Endometrial microvascular endothelial cells (primary cell): Measurements from ENCODE around the gene CDYL2. TPM values are rescaled to one million over a fixed set of nuclear protein-coding genes. Genes with fewer than 3 reads are reported as not detected.

Experiments
- in situ Hi-C: cut with HindIII; loops from 2 replicates; pipeline ENCODE4 v1.10.0; 2017; ENCODE audit warnings: low sequenced_read_pairs, low pct_unique_long_range_greater_than_20kb; ENCODE audit errors: inconsistent ontology term
- total RNA-seq: library from RNA; depleted of rRNA; stranded (reverse); fragments of >200 nt; gene quantifications from one replicate; pipeline ENCODE4 v1.2.3, GENCODE V29; 2015; ENCODE audit errors: inconsistent ontology term

Gene CDYL2
- total RNA-seq, 1 donor from 2014 or later: 17.6 TPM

DNA sequence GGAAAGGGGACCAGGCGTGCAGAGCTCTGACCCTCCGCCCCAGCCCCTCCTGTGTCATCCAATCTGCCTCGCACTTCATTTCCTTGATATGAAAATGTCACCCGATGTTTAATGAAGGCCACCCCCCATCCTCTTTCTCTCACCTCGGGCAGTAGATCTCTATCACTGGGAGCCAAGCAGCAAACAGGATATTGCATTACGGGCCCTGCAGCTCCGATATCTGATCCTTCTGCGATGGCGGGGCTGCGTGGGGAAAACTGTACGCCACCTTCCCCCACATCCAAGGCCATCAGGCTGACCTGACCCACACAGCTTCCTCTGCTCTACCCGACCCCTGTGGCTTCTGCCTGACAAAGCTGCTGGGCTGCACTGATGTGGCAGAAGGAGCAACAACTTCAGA lies 188.7 kb downstream of the CDYL2 start:
- in situ Hi-C loops: no loop called here

DNA sequence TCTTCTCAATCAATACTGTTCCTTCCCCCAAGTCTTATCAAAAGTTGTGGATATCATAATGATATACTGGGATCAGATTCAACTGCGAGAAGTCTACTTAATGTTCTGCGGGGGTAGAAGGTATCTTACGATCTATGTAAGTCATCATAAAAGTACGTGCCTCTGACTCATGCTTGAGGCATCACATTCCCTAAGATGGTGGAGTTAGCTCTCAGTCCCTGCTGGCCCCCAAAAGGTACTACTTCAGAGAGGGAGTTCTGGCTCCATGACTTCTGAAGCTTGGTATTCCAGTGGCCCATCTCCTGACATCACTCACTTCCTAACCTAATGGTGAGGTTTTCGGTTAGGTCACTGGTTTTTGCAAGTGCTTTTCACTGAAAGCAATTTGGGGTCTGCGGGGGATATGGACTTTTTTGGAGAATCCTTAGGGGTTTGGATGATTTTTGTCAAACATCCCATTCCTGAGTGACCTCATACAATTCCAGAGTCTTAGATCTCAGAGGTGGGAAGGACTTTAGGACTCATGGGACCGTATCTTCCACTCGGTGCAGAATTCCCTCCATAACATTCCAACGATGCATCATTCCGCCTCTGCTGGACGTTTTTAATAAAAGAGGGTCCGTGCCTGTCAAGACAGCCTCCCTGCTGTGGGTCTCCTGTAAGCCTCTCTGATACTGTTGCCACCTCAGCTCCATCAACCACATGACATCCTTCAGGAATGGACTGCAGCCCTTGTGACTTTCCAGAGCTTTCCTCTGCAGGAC lies 189.3 kb downstream of the CDYL2 start:
- in situ Hi-C loops: no loop called here

DNA sequence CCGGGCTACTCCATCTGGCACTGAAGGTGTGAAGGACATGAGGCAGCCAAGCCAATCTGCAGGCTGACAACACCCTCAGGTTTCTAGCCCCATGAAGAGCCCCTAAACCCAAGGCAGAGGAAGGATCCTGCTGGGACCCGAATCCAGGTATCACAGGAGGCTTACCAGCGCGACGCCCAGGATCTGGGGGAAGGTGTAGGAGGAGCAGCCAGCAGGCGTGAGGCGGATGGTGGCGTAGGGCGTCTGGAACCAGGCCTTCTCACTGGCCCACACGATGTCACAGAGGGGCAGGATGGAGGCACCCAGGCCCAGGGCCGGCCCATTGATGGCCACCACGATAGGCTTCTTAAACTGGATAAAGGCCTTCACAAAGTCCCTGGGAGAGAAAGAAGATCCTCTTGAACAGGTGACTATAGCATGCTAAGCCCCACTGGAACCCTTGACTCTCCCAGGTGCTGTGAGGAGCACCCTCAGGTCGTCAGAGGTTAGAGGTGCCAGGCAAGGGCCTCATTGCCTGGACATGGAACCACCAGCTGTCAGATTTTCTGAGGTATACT lies 191.9 kb downstream of the CDYL2 start:
- in situ Hi-C loops: no loop called here

DNA sequence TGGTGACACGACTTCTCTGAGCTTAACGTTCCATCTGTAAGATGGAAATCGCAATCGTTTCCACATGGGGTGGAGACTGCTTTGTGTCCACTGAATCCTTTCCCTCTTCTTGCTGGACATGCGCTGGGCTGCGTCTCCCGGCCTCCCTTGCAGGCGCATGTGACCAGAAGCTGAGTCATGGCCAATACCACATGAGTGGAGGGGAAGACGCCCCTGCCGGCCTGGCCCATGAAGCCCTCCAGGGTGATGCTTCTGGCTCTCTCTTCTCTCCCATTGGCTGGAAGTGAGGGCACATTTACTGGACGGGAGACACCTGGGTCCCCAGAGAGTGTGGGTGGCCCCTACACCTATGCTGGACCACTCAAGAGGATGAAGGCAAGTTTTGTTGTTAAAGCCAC lies 192.5 kb downstream of the CDYL2 start:
- in situ Hi-C loops: no loop called here

DNA sequence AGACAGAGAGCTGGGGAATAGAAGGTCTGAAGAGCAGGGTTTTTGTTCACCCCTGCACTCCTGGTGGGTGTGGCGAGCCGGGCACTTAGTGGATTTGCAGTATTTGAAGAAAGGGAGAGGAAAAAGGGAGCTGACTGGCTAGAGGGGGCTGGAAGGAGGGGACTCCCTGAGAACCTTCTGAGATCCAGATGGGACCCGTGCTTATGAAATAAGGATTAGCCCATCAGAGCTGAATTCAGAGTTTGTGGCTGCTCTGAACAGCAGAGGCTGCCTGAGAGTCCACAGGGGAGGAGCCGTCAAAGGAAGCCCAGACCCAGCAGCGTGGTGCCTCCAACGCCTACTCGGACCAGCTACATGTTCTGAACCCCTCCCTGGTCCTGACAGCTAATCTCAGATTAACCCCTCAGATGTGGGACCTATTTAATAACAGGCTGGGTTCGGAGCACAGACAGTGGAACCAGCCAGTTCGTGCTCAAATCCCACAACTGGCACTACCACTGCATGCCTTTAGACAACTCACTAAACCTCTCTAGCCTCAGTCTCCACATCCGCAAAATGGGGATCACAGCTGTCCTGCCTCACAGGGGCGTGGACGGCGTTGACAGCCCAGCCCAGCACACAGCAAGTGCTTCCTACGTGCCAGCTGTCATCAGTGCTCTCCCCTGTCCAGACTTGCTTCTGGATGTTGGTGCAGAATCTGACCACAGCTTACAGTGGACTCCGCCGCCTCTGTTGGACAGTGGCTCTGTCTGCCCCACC lies 193.0 kb downstream of the CDYL2 start:
- in situ Hi-C loops: no loop called here

DNA sequence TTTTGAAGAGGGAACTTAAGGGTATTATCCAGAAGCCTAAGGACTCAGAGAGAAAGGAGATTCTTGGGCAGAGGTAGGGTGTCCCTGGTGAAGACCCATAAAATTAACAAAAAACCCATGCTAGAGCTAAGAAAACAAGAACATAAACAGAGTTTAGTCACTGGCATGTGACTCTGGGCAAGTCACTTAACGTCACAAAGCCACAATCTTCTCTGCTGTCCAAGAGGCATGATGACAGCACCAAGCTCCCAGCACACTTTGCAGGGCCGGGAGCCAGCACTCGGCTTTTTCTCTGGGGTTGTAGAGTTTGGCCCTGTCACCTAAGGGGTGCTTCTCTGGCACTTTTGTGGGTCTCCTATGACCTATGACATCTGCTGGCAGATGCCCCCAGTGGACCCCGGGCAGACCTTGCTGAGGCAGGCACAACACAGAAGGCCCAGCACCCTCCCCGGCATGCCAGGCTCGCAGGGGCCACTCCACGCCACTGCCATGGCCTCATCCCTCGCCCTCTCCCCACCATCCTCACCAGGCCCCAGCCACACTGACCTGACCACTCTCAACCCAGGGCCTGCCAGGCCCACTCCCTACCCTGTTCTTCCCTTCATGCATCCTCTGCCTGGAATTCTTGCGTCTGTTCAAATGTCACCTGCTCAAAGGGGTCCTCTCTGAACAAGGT lies 193.8 kb downstream of the CDYL2 start:
- in situ Hi-C loops: no loop called here

DNA sequence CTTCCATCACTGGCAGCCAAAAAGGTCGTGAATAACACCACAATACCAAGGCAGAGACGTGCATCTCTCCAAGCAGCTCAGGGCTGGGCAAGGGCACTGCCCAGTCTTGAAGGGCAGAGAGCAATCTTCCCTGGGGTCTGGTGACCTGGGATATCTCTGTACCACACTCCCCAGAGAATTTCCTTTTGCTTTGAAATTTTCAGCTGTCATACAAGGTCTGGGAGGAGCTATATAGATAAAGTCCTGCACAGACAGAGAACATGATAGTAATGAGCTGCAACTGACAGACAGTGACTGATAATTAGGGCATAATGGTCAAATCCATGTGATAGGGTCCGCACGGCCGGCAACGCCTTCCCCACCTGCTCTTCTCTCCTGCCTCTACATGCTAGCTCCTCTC lies 195.5 kb downstream of the CDYL2 start:
- in situ Hi-C loops: no loop called here

DNA sequence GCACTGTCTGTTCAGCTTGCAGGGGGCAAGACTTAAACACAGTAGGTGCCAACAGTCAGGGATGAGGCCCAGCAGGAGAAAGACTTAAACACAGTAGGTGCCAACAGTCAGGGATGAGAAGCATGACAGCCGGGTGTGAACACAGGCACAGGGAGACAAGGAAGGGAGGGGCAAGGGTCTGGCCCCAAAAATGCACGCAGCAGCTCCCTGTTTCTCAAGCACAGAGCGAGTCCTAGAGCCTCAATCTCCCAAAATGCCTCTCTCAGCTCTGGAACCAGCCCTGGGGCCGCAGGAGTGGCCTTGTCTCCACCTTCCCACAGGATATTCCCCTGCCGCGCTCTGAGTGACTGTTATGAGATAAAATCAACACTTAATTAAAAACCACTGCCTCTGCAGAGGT lies 197.2 kb downstream of the CDYL2 start:
- in situ Hi-C loops: no loop called here

DNA sequence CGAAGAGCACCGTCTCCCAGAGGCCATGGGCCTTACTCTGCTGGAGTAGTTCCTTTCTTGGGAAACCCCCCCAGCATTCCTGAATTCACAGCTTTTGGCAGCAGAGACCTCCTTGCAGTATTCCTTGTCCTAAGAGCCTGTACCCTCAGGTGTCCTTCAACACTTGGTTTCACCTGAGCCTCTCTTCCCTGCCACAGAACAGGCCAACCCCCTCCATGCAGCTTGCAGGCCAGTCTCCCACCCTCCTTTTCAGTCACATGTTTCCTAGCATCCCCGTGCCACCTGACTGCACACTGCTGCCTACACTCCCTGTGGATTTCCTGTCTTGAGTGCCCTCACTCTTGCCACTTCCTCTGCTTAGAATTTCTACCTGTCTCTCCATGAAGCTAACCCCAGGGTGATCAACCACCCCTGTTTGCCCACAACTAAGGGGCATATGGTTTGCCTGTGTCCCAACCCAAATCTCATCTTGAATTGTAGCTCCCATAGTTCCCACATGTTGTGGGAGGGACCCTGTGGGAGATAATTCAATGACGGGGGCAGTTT lies 198.1 kb downstream of the CDYL2 start:
- in situ Hi-C loops: no loop called here

DNA sequence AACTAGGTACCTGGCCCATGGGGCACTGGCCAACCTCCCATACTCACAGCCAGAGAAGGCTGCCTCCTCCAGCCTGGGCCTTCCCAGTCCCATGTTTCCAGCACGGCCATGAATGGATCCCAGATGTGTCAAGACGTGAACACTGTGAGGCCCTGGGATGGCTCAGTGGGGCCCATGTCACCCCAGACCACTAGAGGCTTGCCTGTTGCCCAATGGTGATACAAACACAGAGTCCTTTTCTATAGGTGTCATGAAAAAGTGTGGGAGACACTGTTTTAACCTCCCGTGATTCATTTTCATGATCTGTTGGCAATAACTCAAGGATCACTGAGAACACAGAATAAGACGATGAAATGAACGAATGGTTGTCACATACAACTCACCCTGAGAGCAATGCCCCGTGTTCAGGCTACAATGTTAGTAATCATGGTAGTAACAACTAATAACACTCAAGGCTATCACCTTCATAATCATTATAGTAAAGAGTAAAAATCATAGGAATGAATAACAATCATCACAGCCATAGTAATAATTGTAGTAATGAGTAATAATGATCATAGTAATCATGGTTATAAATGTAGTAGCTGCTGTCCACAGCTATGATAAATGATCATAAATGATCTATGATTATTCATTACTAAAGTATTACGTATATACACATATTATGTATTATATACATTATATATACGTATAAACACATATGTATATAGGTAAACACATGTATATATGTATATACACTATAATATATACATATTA lies 199.6 kb downstream of the CDYL2 start:
- in situ Hi-C loops: no loop called here

DNA sequence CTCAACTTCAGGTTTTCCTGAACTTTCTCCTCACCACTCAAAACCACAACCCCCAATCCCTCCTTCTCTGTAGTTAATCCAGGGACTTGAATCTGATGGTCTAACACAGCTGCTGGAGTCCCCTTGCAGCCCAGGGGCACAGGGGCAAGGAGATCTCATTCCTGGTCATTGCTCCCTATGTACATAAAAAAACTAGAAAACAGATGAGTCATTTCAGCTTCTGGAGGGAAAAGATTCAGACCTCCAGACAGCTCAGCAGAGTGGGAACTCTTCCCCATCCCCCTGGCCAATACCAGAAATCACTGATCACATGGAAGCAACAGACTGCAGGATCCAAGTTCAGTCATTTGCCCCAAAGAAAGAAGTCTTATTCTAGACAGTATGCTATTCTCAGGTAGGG lies 201.5 kb downstream of the CDYL2 start:
- in situ Hi-C loops: no loop called here

DNA sequence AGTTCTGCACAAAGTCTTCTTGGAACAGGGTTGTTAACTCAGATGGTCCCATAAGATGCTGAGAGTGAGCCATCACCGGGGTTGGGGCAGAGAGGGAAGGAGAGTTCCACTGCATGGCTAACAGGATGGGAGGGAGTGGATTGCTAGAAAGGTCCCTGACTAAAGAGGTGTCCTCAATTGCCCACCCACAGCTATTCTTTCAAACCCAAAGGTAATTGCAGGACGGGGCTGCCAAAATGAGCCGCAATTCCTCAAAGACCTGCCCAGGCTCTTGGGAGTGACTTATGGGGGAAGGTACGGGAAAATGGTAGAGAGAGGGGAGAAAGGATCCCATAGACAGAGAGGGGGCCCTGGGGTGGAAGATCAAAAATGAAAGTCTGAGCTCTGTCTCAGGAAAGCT lies 203.2 kb downstream of the CDYL2 start:
- in situ Hi-C loops: no loop called here

DNA sequence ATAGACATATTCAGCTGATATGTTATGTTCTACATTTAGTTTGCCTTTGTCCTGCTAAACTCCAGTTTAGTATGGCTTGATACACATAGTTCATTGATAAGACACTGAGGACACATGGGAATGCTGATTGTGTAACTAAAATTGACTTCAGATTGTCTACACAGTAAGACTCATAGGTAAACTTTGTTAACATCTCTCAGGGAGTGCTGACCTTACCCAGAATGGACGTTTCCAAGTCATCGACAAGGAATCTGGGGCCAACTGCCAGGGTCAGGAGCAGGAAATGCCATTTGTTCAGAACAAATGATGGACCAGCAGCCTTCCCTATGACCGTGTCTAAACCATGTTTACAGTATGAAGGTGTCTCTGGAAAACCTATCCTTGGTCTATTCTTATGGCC lies 204.9 kb downstream of the CDYL2 start:
- in situ Hi-C loops: no loop called here

DNA sequence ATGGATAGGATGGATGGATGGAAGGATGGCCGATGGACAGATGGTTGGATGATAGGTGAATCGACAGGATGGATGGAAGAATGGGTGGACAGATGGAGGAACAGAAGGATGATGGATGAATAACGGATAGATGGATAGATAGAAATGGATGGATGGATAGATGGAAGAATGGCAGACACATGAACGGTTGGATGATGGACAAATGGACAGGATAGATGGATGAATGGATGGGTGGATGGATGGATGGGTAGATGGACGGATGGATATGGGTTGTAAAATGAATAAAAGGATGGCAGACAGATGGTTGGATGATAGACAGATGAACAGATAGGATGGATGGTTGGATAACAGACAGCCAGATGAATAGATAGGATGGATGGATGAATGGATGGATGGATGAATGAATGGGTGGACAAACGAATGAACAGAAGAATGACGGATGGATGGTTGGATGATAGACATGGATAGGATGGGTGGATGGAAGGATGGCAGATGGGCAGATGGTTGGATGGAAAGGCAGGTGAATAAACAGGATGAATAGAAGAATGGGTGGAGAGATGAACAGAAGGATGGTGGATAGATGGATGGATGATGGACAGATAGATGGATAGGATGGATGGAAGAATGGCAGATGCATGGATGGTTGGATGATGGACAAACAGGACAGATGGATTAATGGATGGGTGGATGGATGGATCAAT lies 207.7 kb downstream of the CDYL2 start:
- in situ Hi-C loops: no loop called here

DNA sequence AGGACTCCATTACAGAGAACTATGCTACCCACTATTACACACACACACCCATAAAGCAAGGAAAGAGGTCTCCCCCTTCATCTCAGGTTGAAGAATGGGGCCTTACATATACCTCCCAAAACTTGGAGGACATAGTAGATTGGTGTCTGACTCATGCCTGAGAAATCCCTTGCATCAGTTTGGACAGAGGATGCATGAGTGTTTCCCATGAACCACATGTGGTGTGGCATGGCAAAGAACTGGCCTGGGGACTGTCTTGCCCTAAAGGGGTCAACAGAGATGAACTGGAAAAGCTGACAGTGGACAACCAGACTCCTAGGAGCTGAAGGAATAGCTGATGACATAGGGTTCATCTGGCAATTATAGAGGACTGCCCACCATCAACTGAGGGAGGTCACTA lies 209.6 kb downstream of the CDYL2 start:
- in situ Hi-C loops: no loop called here

DNA sequence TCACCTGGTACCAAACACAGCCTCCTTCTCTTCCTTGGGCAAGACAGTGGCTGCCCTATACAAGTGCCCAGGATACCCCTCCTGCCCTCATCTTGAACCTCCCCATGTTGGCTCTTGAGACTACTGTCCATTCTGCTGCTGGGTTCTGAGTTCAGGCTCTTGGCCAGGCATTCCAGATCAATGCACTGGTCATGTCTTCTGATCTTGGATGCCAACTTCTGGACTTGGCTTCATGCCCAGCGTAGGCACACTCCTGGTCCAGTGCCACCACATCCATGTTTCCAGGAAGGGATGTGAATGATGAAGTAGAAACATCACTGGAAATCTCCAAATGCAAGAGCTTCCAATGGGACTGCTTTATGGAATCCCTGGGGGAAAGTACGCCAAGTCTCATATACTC lies 212.1 kb downstream of the CDYL2 start:
- in situ Hi-C loops: no loop called here

DNA sequence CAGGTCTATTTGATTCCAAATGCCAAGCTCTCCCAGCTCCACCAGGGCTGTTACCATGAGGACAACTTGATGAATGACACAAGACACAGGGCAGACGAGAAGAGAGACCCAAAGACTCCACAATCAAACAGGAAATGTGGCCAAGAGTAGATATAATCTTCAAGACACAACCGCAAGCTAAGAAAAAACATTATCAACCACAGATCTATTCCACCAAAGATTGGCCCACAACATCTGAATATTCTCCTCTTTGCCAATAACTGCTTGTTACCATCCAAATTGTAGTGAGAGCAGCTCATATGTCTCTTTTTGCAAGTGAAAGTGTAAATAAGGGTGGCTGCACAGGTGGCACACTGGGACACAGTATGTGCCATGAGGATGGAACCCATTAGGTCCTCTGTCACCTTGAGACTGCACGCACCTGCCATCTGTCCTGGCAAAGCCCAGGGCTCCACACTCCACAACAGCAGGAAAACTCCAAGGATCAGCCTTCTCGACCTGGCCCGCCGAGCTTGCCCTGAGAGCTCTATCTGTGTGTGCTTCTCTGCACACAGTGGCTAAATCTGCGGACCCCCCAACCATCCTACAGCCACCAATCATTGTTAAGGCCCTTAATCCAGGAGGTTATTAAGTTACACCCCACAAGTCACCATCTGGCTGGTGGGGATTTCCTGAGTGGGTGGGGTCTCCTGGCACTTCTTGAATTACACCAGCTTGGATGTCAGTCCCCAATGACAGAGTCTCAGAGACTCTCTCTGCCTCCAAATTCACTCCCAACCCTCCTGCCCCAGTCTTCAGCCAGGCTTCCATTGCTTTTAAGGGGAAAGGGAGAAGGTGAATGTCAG lies 213.1 kb downstream of the CDYL2 start:
- in situ Hi-C loops: no loop called here
